GM19397 (cell line): ENCODE measurements around the gene TMEM53.

Experiments
- ATAC-seq: cut with Tn5 transposase; IDR thresholded peaks from one replicate; pipeline ENCODE4 v1.9.1; 2021; ENCODE audit warnings: mild to moderate bottlenecking, moderate library complexity; ENCODE audit not compliant: unreplicated experiment

The TMEM53 gene

GRCh38 chr1:44606701-44607281, 67.5 kb downstream of the TMEM53 start:
- ATAC-seq: no peak

- ATAC-seq: no peak
Measured at GRCh38 chr1:44605914-44606615, 68.2 kb downstream of the TMEM53 start.

GRCh38 chr1:44604157-44604955, 69.9 kb downstream of the TMEM53 start:
- ATAC-seq: no peak

GRCh38 chr1:44603718-44604117, 70.6 kb downstream of the TMEM53 start:
- ATAC-seq: no peak
